Measurements from ENCODE around the gene HSD17B2. TPM values are rescaled to one million over a fixed set of nuclear protein-coding genes. Genes with fewer than 3 reads are reported as not detected.

The HSD17B2 gene
- total RNA-seq, 4 donors from 2014 or later = not detected

DNA sequence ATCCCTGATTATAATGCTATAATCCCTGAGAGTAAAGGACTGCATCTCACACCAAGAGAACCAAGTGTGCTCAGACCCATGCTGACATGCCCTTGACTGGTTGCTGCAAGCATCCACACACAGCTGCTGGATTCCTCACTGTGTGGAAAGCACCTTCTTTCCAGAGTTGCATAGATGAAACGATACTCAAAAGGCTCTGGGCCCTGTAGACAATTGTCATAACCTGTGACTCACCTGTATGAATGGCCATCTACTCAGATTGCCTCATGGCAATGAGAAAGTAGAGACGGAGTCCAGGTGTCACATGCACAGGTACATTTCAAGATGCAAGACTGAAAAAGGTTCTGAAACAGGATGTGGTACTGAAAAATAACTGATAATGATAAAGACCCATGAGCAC lies 76.9 kb downstream of the HSD17B2 start:
- Histone ChIP-seq H3K36me3 (no peaks in the 10 kb centered on the region), H3K4me1 (no peaks in the 10 kb centered on the region), H3K9me3 (no peaks in the 10 kb centered on the region), H3K4me3 (no peak overlapping the region), H3K27me3 (no peaks in the 10 kb centered on the region), H3K27ac (no peak overlapping the region)
- DNase-seq (ENCODE audit: low spot score in 2 of 2) = no peak
- TF ChIP-seq, protein P1, sequence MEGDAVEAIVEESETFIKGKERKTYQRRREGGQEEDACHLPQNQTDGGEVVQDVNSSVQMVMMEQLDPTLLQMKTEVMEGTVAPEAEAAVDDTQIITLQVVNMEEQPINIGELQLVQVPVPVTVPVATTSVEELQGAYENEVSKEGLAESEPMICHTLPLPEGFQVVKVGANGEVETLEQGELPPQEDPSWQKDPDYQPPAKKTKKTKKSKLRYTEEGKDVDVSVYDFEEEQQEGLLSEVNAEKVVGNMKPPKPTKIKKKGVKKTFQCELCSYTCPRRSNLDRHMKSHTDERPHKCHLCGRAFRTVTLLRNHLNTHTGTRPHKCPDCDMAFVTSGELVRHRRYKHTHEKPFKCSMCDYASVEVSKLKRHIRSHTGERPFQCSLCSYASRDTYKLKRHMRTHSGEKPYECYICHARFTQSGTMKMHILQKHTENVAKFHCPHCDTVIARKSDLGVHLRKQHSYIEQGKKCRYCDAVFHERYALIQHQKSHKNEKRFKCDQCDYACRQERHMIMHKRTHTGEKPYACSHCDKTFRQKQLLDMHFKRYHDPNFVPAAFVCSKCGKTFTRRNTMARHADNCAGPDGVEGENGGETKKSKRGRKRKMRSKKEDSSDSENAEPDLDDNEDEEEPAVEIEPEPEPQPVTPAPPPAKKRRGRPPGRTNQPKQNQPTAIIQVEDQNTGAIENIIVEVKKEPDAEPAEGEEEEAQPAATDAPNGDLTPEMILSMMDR (IDR thresholded peaks at IDR 0.05) = no peak
- no peak for TF ChIP-seq POLR2A (IDR thresholded peaks at IDR 0.05)
- no peak for TF ChIP-seq EP300 (IDR thresholded peaks at IDR 0.05)
- WGBS, 2 donors = 81 to 93% methylated on average over 2 of the region's 2 CpGs

- no peak for DNase-seq (ENCODE audit: low spot score in 2 of 2)
- no peak overlapping the region for H3K4me3 ChIP-seq
- H3K27me3 ChIP-seq = no peaks in the 10 kb centered on the region
- WGBS, 2 donors = 66 to 69% methylated on average over 3 of the region's 3 CpGs
- no peaks in the 10 kb centered on the region for H3K9me3 ChIP-seq
- no peaks in the 10 kb centered on the region for H3K4me1 ChIP-seq
- H3K36me3 ChIP-seq = no peaks in the 10 kb centered on the region
- H3K27ac ChIP-seq = no peak overlapping the region
- TF ChIP-seq POLR2A (IDR thresholded peaks at IDR 0.05) (no peak), EP300 (IDR thresholded peaks at IDR 0.05) (no peak)
- TF ChIP-seq, protein P1 (IDR thresholded peaks at IDR 0.05) = no peak
These were observed 78.7 kb downstream of the HSD17B2 start for GRCh38 chr16:82113741-82114140.

DNA sequence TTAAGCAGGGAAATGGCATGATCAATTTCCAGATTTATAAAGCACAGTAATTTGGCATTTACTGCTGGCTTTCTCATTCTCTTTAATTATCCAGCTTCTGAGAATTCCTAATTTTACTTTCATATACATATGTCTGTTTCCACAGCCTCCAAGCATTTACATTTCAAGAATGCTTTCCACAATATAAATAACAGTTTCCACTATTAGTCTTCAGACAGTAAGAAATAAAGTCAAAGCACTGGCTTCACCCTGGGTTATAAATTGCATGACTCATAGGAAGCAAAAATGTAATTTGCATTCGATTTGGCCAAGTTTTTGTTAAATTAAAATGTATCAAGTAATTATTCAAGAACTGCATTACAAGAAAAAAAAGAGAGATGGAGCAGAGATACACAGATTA lies 81.5 kb downstream of the HSD17B2 start:
- H3K36me3 ChIP-seq = no peaks in the 10 kb centered on the region
- H3K4me1 ChIP-seq = no peaks in the 10 kb centered on the region
- 39 to 55% methylated on average over 1 of the region's 1 CpG for WGBS, 2 donors
- TF ChIP-seq POLR2A (IDR thresholded peaks at IDR 0.05) (no peak), EP300 (IDR thresholded peaks at IDR 0.05) (no peak)
- TF ChIP-seq, protein P1 (IDR thresholded peaks at IDR 0.05) = no peak
- H3K27ac ChIP-seq = no peak overlapping the region
- no peak overlapping the region for H3K4me3 ChIP-seq
- no peak for DNase-seq (ENCODE audit: low spot score in 2 of 2)
- no peaks in the 10 kb centered on the region for H3K9me3 ChIP-seq
- H3K27me3 ChIP-seq = no peaks in the 10 kb centered on the region

- Histone ChIP-seq H3K4me3 (no peak overlapping the region), H3K9me3 (no peaks in the 10 kb centered on the region), H3K27me3 (no peaks in the 10 kb centered on the region), H3K4me1 (no peaks in the 10 kb centered on the region), H3K27ac (no peak overlapping the region), H3K36me3 (no peaks in the 10 kb centered on the region)
- WGBS, 2 donors = 83 to 88% methylated on average over 2 of the region's 2 CpGs
- no peak for TF ChIP-seq EP300 (IDR thresholded peaks at IDR 0.05)
- no peak for TF ChIP-seq POLR2A (IDR thresholded peaks at IDR 0.05)
- TF ChIP-seq, protein P1 (IDR thresholded peaks at IDR 0.05) = no peak
- DNase-seq (ENCODE audit: low spot score in 2 of 2) = no peak
These were observed 83.7 kb downstream of the HSD17B2 start for GRCh38 chr16:82118749-82119148.

- no peak for TF ChIP-seq EP300 (IDR thresholded peaks at IDR 0.05)
- TF ChIP-seq, protein P1 (IDR thresholded peaks at IDR 0.05) = no peak
- no peak for TF ChIP-seq POLR2A (IDR thresholded peaks at IDR 0.05)
- 75 to 87% methylated on average over 4 of the region's 4 CpGs for WGBS, 2 donors
- DNase-seq (ENCODE audit: low spot score in 2 of 2) = no peak
These were observed 84.4 kb downstream of the HSD17B2 start for GRCh38 chr16:82119405-82119804.

More at GRCh38 chr16:82119405-82119804, 84.4 kb downstream of the HSD17B2 start:
- Histone ChIP-seq H3K27me3 (no peaks in the 10 kb centered on the region), H3K27ac (no peak overlapping the region), H3K9me3 (no peaks in the 10 kb centered on the region), H3K4me1 (no peaks in the 10 kb centered on the region), H3K4me3 (no peak overlapping the region), H3K36me3 (no peaks in the 10 kb centered on the region)

Data from tibial nerve (tissue), 4 donors.